ENCODE measurements around the gene PJVK.

- peak; percentile 90 to 94 for TF ChIP-seq CTCF (IDR thresholded peaks at IDR 0.05; ENCODE audit: extremely low read depth in 1 of 2, insufficient read depth in 1 of 2, low read depth in 1 of 2, low read length in 2 of 2)
- TF ChIP-seq POLR2A (IDR thresholded peaks at IDR 0.05; ENCODE audit: low read depth, low read length): peak; percentile 86
- no peak for TF ChIP-seq EZH2 (IDR thresholded peaks at IDR 0.05; ENCODE audit: borderline replicate concordance, low read depth, low read length, severe bottlenecking)
- TF ChIP-seq MAX (IDR thresholded peaks at IDR 0.05; ENCODE audit: insufficient read depth, insufficient read length): peak; percentile 62
- peak; percentile 54 for TF ChIP-seq POLR2AphosphoS5 (IDR thresholded peaks at IDR 0.05; ENCODE audit: insufficient read depth, low read depth, low read length)
- no peak for TF ChIP-seq FOS (IDR thresholded peaks at IDR 0.05; ENCODE audit: borderline replicate concordance, insufficient read depth, low read length)
These were observed 36.6 kb upstream of the PJVK start for GRCh38 chr2:178414266-178415247.
